ENCODE data around the gene GALNT14. TPM values are rescaled to one million over a fixed set of nuclear protein-coding genes. Genes with fewer than 3 reads are reported as not detected.

GALNT14 gene
- total and polyA plus RNA-seq, 2 of the 8 experiments (the other 6 are each of a cell fraction or from before 2014, with no cell fraction given): 13.0 to 13.7 TPM

DNA sequence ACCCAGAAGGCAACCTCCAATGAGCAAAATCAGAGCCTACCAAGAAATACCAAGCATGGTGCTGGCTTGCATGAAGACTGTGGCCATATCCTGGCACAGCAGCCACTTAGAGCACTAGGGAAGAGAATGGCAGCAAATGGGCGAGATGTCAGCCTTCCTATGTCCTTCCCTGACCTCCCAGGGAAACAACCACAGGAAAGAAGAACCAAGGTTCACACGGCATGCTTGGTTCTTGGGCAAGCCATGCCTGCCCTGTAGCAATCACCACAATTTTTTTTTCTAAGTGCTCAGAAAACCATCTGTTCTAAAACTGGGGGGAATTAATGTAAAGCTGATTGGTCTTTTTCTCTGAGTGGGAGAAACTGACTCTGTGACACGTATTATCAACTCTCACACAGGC lies 27.8 kb downstream of the GALNT14 start:
- Histone ChIP-seq H2BK12ac (ENCODE audit: low read depth, low read length) (no peak overlapping the region), H3K4me2 (ENCODE audit: insufficient read depth in 1 of 2, low read depth in 2 of 2, low read length in 2 of 2) (no peak overlapping the region), H4K5ac (ENCODE audit: insufficient read length, low read depth, low read length) (no peak overlapping the region), H2AFZ (ENCODE audit: low read length) (no peak overlapping the region), H3K4me3 (ENCODE audit: extremely low read depth in 1 of 4, insufficient read depth in 2 of 4, low read depth in 3 of 4, low read length in 4 of 4) (no peak overlapping the region), H3K27me3 (replicated peaks in 1 of 4; ENCODE audit: control insufficient read depth in 3 of 4, extremely low read depth in 1 of 4, insufficient read depth in 3 of 4, low read length in 3 of 4) (no peaks in the 10 kb centered on the region; a peak in 2 of 7 replicates), H3K18ac (ENCODE audit: extremely low read depth, low read length) (no peak overlapping the region), H3K9ac (replicated peaks in 1 of 4; ENCODE audit: extremely low read depth in 1 of 4, low read depth in 3 of 4, low read length in 3 of 4) (no peak overlapping the region), H3K56ac (replicated peaks; ENCODE audit: insufficient read length, low read depth, low read length) (no peak overlapping the region), H3K4ac (replicated peaks; ENCODE audit: insufficient read length, low read depth, low read length) (no peak overlapping the region), H2BK15ac (ENCODE audit: low read length) (no peak overlapping the region), H3K36me3 (ENCODE audit: control insufficient read depth in 2 of 4, insufficient read depth in 4 of 4, low read length in 3 of 4) (peaks cover 0 to 4% (median 0%) of the 10 kb centered on the region in 4 experiments; a peak in 2 of 8 replicates), H3K79me1 (ENCODE audit: low read depth, low read length) (no peaks in the 10 kb centered on the region), H3K14ac (ENCODE audit: insufficient read length) (no peak overlapping the region), H3K79me2 (ENCODE audit: control insufficient read depth in 1 of 2, insufficient read depth in 2 of 2, low read length in 2 of 2) (no peaks in the 10 kb centered on the region; a peak in 1 of 4 replicates), H2BK5ac (ENCODE audit: low read depth, low read length) (no peak overlapping the region), H3K9me3 (ENCODE audit: insufficient read depth in 2 of 2, low read depth in 1 of 2, low read length in 1 of 2) (peaks cover 9 to 11% of the 10 kb centered on the region in 2 experiments), H2AK5ac (ENCODE audit: low read depth, low read length) (no peak overlapping the region), H3K27ac (ENCODE audit: low read depth, low read length) (no peak overlapping the region), H2BK120ac (replicated peaks; ENCODE audit: low read depth, low read length) (no peak overlapping the region), H4K91ac (replicated peaks; ENCODE audit: insufficient read length, low read length) (no peak overlapping the region), H4K8ac (ENCODE audit: extremely low read depth, insufficient read depth, low read length) (no peak overlapping the region), H3K23ac (ENCODE audit: insufficient read length) (no peak overlapping the region), H2BK20ac (ENCODE audit: low read length) (no peak overlapping the region), H3K4me1 (replicated peaks in 1 of 4; ENCODE audit: control insufficient read depth in 3 of 4, insufficient read depth in 4 of 4, low read length in 3 of 4) (peaks cover 0 to 4% (median under 1%) of the 10 kb centered on the region in 4 experiments; a peak in 2 of 7 replicates), H4K20me1 (replicated peaks in 1 of 2; ENCODE audit: control insufficient read depth in 1 of 2, insufficient read depth in 2 of 2, low read length in 2 of 2) (peaks cover 0 to 1% of the 10 kb centered on the region in 2 experiments), H3K23me2 (ENCODE audit: low read depth, low read length) (no peaks in the 10 kb centered on the region; the same call in 1 of the 2 replicates)
- WGBS, 2 experiments (ENCODE audit: extremely low coverage in 1 of 2, insufficient coverage in 1 of 2, insufficient read length in 1 of 2, insufficient replicate concordance in 2 of 2, low coverage in 1 of 2, low lambda C conversion rate in 2 of 2, missing lambda C conversion rate in 1 of 2): 81% methylated on average over 3 of the region's 3 CpGs; no CpG with 5 or more reads in 1 of the 2 experiments
- no peak for DNase-seq (ENCODE audit: low read depth in 1 of 2, low spot score in 2 of 2)
- ChIA-PET POLR2A (ENCODE audit: partially characterized antibody) (interaction anchor here (1.3 kb wide), 1 partner anchor 23 kb away, joined by 4 read pairs; no protein-coding TSS in a partner anchor), CTCF (ENCODE audit: partially characterized antibody) (interaction anchor here (0.5 kb wide), 1 partner anchor 150 kb away, joined by 3 read pairs; no protein-coding TSS in a partner anchor)
- no peak for FAIRE-seq
- no peak for TF ChIP-seq POLR2AphosphoS5 (IDR thresholded peaks at IDR 0.05; ENCODE audit: low read depth, low read length)
- TF ChIP-seq RAD21 (IDR thresholded peaks at IDR 0.05 in 1 of 2, conservative IDR thresholded peaks at IDR 0.05 in 1 of 2; ENCODE audit: low read depth in 2 of 2, low read length in 2 of 2): no peak
- TF ChIP-seq CTBP2 (IDR thresholded peaks at IDR 0.05; ENCODE audit: borderline replicate concordance, insufficient read depth, insufficient read length, low read length): no peak
- TF ChIP-seq FOSL1 (IDR thresholded peaks at IDR 0.05; ENCODE audit: insufficient read depth, low read depth, low read length): no peak
- TF ChIP-seq POU5F1 (IDR thresholded peaks at IDR 0.05; ENCODE audit: low read depth, low read length): no peak
- TF ChIP-seq, protein P1, sequence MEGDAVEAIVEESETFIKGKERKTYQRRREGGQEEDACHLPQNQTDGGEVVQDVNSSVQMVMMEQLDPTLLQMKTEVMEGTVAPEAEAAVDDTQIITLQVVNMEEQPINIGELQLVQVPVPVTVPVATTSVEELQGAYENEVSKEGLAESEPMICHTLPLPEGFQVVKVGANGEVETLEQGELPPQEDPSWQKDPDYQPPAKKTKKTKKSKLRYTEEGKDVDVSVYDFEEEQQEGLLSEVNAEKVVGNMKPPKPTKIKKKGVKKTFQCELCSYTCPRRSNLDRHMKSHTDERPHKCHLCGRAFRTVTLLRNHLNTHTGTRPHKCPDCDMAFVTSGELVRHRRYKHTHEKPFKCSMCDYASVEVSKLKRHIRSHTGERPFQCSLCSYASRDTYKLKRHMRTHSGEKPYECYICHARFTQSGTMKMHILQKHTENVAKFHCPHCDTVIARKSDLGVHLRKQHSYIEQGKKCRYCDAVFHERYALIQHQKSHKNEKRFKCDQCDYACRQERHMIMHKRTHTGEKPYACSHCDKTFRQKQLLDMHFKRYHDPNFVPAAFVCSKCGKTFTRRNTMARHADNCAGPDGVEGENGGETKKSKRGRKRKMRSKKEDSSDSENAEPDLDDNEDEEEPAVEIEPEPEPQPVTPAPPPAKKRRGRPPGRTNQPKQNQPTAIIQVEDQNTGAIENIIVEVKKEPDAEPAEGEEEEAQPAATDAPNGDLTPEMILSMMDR (IDR thresholded peaks at IDR 0.05; ENCODE audit: control extremely low read depth in 1 of 3, insufficient read depth in 1 of 3, low read depth in 1 of 3, low read length in 3 of 3): no peak
- no peak for TF ChIP-seq SIN3A (conservative IDR thresholded peaks at IDR 0.05 in 1 of 2, IDR thresholded peaks at IDR 0.05 in 1 of 2; ENCODE audit: low read depth in 1 of 2, low read length in 2 of 2)
- TF ChIP-seq CEBPB (IDR thresholded peaks at IDR 0.05; ENCODE audit: low read depth, low read length): no peak
- no peak for TF ChIP-seq GTF2F1 (IDR thresholded peaks at IDR 0.05; ENCODE audit: borderline replicate concordance, low read depth, low read length)
- no peak for TF ChIP-seq CBX5 (IDR thresholded peaks at IDR 0.05; ENCODE audit: low read depth, low read length)

Measured in H1 (cell line).